Stimulated activated memory B cell treated with anti-CD40 and anti-IgM and Interleukin-4, amounts not matched to agents 10 μg/mL and 1 μg/mL and 100 μg/mL, for 72 hours (primary cell): ENCODE data around the gene SUPT6H.
"Not testable (repeated sequence)": the region's sequence is repeated elsewhere in the genome, so short reads cannot be mapped to it uniquely, and the experiment has no call there.

Source experiments
- ATAC-seq: fragments of 150-1000 bp; cut with Tn5 transposase; 2 replicates; pipeline ENCODE4 v1.10.0; 2021
- H3K27ac Mint-ChIP-seq: one replicate; pipeline ENCODE4 v1.8.0; 2022; ENCODE audit warnings: mild to moderate bottlenecking, mixed read lengths
- H3K27me3 Mint-ChIP-seq: one replicate; pipeline ENCODE4 v1.8.0; 2022; ENCODE audit warnings: mixed read lengths
- H3K36me3 Mint-ChIP-seq: one replicate; pipeline ENCODE4 v1.8.0; 2022; ENCODE audit warnings: mixed read lengths
- H3K4me1 Mint-ChIP-seq: one replicate; pipeline ENCODE4 v1.8.0; 2022; ENCODE audit warnings: mixed read lengths
- H3K4me3 Mint-ChIP-seq: one replicate; pipeline ENCODE4 v1.8.0; 2022; ENCODE audit warnings: mild to moderate bottlenecking, moderate library complexity, mixed read lengths
- H3K9me3 Mint-ChIP-seq: one replicate; pipeline ENCODE4 v1.8.0; 2022; ENCODE audit warnings: mixed read lengths

The SUPT6H gene

DNA sequence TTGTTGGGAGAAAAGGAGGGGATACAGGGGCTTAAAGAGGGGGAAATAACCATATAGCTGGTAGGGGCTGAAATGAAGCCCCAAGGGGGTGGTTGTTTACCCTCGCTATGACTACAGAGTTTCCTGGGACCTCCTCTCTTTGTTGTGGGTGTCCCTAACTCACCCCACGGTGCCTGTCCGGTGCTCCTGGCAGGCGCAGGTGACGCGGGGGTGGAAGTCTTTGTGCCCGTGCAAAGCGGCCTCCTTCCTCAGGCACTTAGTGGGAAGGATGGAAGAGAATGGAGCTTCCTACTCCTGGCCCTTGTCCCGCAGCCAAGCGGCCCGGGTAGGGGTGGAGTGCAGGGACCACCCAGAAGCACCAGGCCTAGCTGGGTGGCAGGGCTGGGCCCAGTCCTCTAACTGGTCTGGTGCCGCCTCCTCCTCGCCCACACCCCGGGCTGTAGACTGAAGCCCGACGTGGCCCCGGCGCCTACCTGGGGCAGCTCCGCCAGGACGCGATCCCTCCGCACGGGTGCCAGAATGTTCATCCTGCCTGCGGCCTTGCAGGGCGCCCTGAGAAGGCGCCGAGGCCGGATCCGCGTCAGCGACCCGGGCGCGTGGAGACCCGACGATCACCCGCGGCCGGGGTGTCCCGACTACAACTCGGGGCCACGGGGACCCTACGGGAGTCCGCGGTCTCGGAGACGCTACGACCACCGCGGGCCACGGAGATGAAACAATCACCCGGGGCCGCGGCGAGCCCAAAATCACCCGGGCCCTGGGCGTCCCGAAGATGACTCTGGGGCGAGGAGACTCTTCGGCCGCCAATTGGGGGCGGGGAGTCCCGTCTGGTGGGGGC is 55.0 kb downstream of the SUPT6H start:
- no peak for ATAC-seq
- peaks cover 49% of the 10 kb centered on the region for H3K4me1 Mint-ChIP-seq
- H3K9me3 Mint-ChIP-seq = no peaks in the 10 kb centered on the region
- peaks cover 17% of the 10 kb centered on the region for H3K27me3 Mint-ChIP-seq
- peak overlapping the region; percentile 80 for H3K27ac Mint-ChIP-seq
- H3K36me3 Mint-ChIP-seq = peaks cover 22% of the 10 kb centered on the region
- peak overlapping the region; percentile 55 for H3K4me3 Mint-ChIP-seq

- H3K4me1 Mint-ChIP-seq = peaks cover 49% of the 10 kb centered on the region
- H3K36me3 Mint-ChIP-seq = peaks cover 30% of the 10 kb centered on the region
- H3K9me3 Mint-ChIP-seq = no peaks in the 10 kb centered on the region
- peaks cover 17% of the 10 kb centered on the region for H3K27me3 Mint-ChIP-seq
- H3K4me3 Mint-ChIP-seq = peak within 1 kb of the TSS; percentile 80
- ATAC-seq = peak; percentile 2
- peak within 1 kb of the TSS; percentile 80 for H3K27ac Mint-ChIP-seq
Measured at GRCh38 chr17:28717578-28718332, 55.8 kb downstream of the SUPT6H start, which contains the start of gene RAB34. TSS of gene RAB34 (minus strand) at chr17:28717868. CDS start at chr17:28717266, 602 bp downstream.

- Mint-ChIP-seq H3K4me3 (peak overlapping the region; percentile 80), H3K27me3 (peaks cover 17% of the 10 kb centered on the region), H3K4me1 (peaks cover 50% of the 10 kb centered on the region), H3K9me3 (no peaks in the 10 kb centered on the region), H3K36me3 (peaks cover 33% of the 10 kb centered on the region), H3K27ac (peak overlapping the region; percentile 80)
- ATAC-seq = no peak
Measured at GRCh38 chr17:28718333-28719020, 56.5 kb downstream of the SUPT6H start.

DNA sequence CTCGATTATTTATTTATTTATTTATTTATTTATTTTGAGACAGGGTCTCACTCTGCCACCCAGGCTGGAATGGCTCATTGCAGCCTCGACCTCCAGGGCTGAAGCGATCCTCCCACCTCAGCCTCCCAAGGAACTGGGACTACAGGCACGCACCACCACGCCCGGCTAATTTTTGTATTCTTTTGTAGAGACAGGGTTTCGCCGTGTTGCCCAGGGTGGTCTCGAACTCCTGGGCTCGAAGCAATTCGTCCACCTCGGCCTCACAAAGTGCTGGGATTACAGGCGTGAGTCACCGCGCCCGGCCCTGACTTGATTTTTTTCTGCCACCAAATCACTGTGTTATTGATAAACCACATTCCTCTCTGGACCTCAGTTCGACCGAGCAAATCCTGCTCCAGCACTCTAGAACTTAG is 57.0 kb downstream of the SUPT6H start:
- no peak for ATAC-seq
- Mint-ChIP-seq H3K27me3 (peaks cover 17% of the 10 kb centered on the region), H3K27ac (peak overlapping the region; percentile 97), H3K4me3 (peak overlapping the region; percentile 98), H3K36me3 (peaks cover 38% of the 10 kb centered on the region), H3K4me1 (peaks cover 56% of the 10 kb centered on the region), H3K9me3 (no peaks in the 10 kb centered on the region)

- no peak for ATAC-seq
- peak overlapping the region; percentile 98 for H3K4me3 Mint-ChIP-seq
- peaks cover 62% of the 10 kb centered on the region for H3K4me1 Mint-ChIP-seq
- H3K9me3 Mint-ChIP-seq = no peaks in the 10 kb centered on the region
- H3K27ac Mint-ChIP-seq = peak overlapping the region; percentile 97
- peaks cover 52% of the 10 kb centered on the region for H3K36me3 Mint-ChIP-seq
- H3K27me3 Mint-ChIP-seq = peaks cover 6% of the 10 kb centered on the region
Measured at GRCh38 chr17:28720247-28720996, 58.4 kb downstream of the SUPT6H start.

DNA sequence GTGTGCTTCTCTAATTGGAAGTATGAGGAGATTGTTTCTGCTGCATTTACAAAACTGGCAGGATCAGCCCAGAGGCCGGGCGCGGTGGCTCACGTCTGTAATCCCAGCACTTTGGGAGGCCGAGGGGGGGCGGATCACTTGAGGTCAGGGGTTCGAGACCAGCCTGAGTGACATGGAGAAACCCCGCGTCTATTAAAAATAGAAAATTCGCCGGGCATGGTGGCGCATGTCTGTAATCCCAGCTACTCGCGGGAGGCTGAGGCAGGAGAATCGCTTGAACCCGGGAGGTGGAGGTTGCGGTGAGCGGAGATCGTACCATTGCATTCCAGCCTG is 59.0 kb downstream of the SUPT6H start:
- peaks cover 61% of the 10 kb centered on the region for H3K4me1 Mint-ChIP-seq
- H3K36me3 Mint-ChIP-seq = peaks cover 54% of the 10 kb centered on the region
- ATAC-seq, H3K9me3 Mint-ChIP-seq, H3K27me3 Mint-ChIP-seq: not testable (repeated sequence)
- H3K27ac Mint-ChIP-seq = peak overlapping the region; percentile 97
- H3K4me3 Mint-ChIP-seq = peak overlapping the region; percentile 98

DNA sequence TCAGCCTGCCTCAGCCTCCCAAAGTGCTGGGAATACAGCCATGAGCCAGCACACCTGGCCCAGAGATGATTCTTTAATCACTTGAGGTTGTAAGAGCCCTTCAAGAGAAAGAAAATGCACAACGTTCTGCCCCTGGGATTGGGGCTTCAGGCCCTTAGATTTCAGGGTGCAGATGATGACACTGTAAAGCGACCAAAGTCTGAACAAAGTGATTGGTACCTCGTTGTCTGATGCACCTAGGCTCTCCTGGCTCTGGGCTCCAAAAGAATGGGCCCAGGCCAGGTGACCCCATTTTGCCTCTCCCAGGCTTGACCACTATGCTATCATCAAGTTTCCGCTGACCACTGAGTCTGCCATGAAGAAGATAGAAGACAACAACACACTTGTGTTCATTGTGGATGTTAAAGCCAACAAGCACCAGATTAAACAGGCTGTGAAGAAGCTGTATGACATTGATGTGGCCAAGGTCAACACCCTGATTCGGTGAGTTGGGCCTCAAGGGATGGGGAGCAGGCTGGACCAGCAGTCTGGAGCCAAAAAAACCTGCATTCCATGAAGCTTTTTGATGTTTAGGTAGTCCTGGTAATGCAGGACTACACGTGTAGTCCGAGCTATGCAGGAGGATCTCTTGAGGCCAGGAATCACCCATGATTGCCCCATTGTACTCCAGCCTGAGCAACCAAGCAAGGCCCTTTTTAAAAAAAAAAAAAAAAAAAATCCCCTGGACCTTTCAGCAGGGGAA is 60.6 kb downstream of the SUPT6H start:
- Mint-ChIP-seq H3K27ac (peak overlapping the region; percentile 97), H3K9me3 (no peaks in the 10 kb centered on the region), H3K4me3 (peak overlapping the region; percentile 98), H3K4me1 (peaks cover 63% of the 10 kb centered on the region), H3K27me3 (no peaks in the 10 kb centered on the region), H3K36me3 (peaks cover 54% of the 10 kb centered on the region)
- no peak for ATAC-seq

DNA sequence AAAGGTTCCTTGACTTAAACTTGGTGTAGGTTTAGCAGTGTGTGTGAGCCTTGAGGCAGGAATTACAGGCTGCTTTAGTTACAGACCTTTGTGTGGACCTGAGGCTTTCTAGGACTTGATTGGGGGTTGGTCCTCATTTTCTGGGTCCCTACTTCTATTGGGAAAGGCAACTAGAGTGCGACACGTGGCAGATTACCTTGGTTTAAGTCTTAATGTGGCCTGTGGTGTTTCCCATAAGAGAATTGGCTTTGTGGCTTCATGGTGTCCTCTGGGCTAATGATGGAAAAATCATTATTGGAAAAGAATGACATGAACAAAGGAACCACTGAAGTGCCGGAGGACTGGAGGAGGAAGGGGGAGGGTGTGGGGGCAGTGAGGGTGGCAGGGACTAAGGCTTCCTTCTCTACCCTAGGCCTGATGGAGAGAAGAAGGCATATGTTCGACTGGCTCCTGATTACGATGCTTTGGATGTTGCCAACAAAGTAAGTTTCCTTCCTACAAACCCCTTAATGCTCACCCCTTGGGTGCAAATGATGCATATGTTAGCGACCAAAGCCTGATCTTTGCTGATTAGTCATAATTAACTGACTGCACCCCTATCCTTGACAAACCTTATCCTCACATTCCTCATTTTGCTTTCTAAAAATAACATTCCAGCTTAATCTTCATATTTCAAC is 61.3 kb downstream of the SUPT6H start:
- H3K4me3 Mint-ChIP-seq = peak overlapping the region; percentile 93
- no peaks in the 10 kb centered on the region for H3K27me3 Mint-ChIP-seq
- peaks cover 62% of the 10 kb centered on the region for H3K4me1 Mint-ChIP-seq
- peak overlapping the region; percentile 89 for H3K27ac Mint-ChIP-seq
- no peaks in the 10 kb centered on the region for H3K9me3 Mint-ChIP-seq
- ATAC-seq = no peak
- H3K36me3 Mint-ChIP-seq = peaks cover 54% of the 10 kb centered on the region

DNA sequence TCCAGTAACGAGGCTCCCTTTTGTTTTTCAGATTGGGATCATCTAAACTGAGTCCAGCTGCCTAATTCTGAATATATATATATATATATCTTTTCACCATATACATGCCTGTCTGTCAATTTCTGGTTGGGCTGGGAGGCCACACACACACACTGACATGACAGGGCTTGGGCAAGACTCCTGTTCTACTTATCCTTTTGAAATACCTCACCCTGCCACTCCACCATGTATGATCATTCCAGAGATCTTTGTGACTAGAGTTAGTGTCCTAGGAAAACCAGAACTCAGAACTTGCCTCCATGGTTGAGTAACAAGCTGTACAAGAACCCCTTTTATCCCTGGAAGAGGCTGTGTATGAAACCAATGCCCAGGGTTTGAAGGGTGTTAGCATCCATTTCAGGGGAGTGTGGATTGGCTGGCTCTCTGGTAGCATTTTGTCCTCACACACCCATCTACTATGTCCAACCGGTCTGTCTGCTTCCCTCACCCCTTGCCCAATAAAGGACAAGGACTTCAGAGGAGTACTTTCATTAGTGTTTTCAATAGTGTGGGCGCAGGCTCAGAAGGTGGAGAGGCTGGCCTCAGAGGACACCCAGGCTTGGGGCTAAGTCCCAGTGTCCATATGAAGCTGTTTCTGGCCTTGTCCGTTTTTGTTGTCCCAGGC is 62.0 kb downstream of the SUPT6H start:
- Mint-ChIP-seq H3K27ac (peak overlapping the region; percentile 89), H3K4me3 (peak overlapping the region; percentile 93), H3K36me3 (peaks cover 54% of the 10 kb centered on the region), H3K4me1 (peaks cover 59% of the 10 kb centered on the region)
- ATAC-seq, H3K27me3 Mint-ChIP-seq, H3K9me3 Mint-ChIP-seq: not testable (repeated sequence)

- Mint-ChIP-seq H3K4me1 (peaks cover 60% of the 10 kb centered on the region), H3K27ac (peak overlapping the region; percentile 89), H3K36me3 (peaks cover 54% of the 10 kb centered on the region), H3K27me3 (no peaks in the 10 kb centered on the region), H3K9me3 (no peaks in the 10 kb centered on the region), H3K4me3 (peak overlapping the region; percentile 93)
- ATAC-seq = no peak
Measured at GRCh38 chr17:28724500-28725165, 62.6 kb downstream of the SUPT6H start.

GRCh38 chr17:28725166-28725659 is 63.2 kb downstream of the SUPT6H start:
- Mint-ChIP-seq H3K36me3 (peaks cover 49% of the 10 kb centered on the region), H3K27ac (peak overlapping the region; percentile 89), H3K4me1 (peaks cover 59% of the 10 kb centered on the region), H3K4me3 (peak overlapping the region; percentile 93), H3K27me3 (no peaks in the 10 kb centered on the region), H3K9me3 (no peaks in the 10 kb centered on the region)
- no peak for ATAC-seq

DNA sequence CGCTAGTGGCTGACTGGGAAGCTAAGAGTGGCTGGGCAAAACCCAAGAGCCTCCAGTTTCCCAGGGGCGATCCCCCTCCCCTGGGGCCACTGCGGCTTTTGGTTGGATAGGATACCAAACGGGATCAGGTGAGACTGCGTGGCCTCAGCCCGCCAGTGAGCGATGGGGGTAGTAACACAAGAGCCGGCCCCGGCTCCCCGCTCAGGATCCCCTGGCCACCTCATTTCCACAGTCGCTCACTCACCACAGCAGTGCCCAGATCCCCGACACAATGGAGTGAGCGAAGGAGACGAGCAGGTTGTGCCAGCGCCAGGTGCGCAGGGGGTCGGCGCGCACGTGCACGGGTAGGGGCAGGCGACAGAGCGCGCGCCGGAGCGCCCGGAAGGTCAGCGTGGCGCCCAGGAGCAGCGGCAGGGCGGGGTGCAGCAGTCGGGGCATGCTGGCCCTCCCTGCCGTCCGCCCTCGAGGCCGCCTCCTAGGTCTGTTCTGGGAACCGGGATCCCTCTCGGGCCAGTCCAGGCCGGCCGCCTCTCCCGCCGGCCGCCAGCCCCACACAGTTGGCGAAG is 63.7 kb downstream of the SUPT6H start:
- no peaks in the 10 kb centered on the region for H3K27me3 Mint-ChIP-seq
- H3K4me1 Mint-ChIP-seq = peaks cover 55% of the 10 kb centered on the region
- no peaks in the 10 kb centered on the region for H3K9me3 Mint-ChIP-seq
- H3K4me3 Mint-ChIP-seq = peak overlapping the region; percentile 93
- H3K36me3 Mint-ChIP-seq = peaks cover 44% of the 10 kb centered on the region
- peak; percentile 0 for ATAC-seq
- peak overlapping the region; percentile 89 for H3K27ac Mint-ChIP-seq
